GM19035 (cell line): Measurements from ENCODE around the gene MAML2.

Experiments used
- ATAC-seq: cut with Tn5 transposase; IDR thresholded peaks from one replicate; pipeline ENCODE4 v1.9.1; 2021; ENCODE audit not compliant: unreplicated experiment

MAML2 gene

DNA sequence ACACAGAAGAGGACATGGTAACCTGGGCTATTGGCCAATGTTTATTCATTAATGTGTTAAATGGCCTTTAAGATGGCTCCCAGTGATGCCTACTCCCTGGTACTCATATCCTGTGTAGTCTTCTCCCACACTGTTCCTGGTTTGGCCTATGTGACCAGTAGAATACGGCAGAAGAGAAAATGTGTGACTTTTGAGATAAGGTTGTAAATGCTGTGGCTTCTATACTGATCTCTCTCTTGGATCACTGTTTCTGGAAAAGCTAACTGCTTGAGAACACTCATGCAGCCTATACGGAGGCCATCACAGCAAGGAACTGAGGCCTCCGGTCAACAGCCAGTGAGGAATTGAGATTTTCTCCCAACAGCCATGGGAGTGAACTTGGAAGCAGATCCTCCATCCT, 24.1 kb downstream of the MAML2 start:
- no peak for ATAC-seq

- ATAC-seq, result no peak
Observed at GRCh38 chr11:96318399-96318798, 24.6 kb downstream of the MAML2 start.

- ATAC-seq, result no peak
Observed at GRCh38 chr11:96317985-96318384, 25.0 kb downstream of the MAML2 start.

- no peak for ATAC-seq
Observed at GRCh38 chr11:96317571-96317970, 25.4 kb downstream of the MAML2 start.

GRCh38 chr11:96316869-96317268, 26.1 kb downstream of the MAML2 start:
- ATAC-seq, result no peak

- ATAC-seq, result no peak
Observed at GRCh38 chr11:96315476-96315875, 27.5 kb downstream of the MAML2 start.

GRCh38 chr11:96314326-96315020, 28.5 kb downstream of the MAML2 start:
- no peak for ATAC-seq

GRCh38 chr11:96313163-96313562, 29.8 kb downstream of the MAML2 start:
- no peak for ATAC-seq

GRCh38 chr11:96311120-96311568, 31.9 kb downstream of the MAML2 start:
- ATAC-seq, result no peak

GRCh38 chr11:96310236-96310635, 32.8 kb downstream of the MAML2 start:
- no peak for ATAC-seq

GRCh38 chr11:96309643-96310017, 33.4 kb downstream of the MAML2 start:
- no peak for ATAC-seq

GRCh38 chr11:96309016-96309642, 33.9 kb downstream of the MAML2 start:
- no peak for ATAC-seq

- ATAC-seq, result no peak
Observed at GRCh38 chr11:96307776-96308140, 35.2 kb downstream of the MAML2 start.

DNA sequence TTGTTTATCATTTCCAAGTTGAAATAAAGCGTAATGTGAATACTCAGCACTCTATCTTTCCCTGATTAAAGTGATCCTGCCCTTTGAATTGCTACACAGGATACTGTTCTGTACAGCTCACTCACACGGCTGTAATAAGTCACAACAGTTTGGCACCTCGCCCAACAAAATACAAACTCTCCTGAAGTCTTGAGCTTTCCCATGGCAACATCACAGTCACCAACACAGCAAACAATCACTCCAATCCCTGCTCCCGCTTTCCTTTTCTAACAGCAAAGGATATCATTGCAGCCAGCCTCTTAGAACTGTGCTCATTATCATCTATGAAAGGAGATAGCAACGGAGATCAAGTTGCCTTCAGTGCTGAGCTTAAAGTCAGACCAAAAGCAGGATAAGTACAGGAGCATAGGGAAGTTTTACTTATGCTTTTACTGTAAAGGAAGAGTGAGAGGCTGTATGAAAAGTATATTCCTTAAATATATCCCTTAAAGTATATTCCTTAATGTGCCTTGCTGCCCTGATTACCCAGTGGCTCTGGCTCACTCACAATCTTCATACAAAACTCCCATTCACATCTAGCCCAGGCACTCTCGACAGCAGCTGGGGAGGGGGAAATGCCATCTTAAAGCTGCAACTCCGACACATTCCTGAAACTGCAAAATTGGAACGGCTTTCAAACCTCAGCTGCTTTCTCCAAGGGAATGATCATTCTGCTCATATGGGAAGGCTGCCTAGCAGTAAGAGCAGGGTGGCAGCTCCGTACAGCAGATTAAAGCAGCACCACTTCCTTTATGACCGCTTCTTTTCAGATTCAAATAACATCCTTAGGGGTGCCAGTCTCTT, 35.8 kb downstream of the MAML2 start:
- ATAC-seq, result no peak

GRCh38 chr11:96306600-96306932, 36.4 kb downstream of the MAML2 start:
- ATAC-seq, result no peak

- ATAC-seq, result no peak
Observed at GRCh38 chr11:96306071-96306470, 36.9 kb downstream of the MAML2 start.

DNA sequence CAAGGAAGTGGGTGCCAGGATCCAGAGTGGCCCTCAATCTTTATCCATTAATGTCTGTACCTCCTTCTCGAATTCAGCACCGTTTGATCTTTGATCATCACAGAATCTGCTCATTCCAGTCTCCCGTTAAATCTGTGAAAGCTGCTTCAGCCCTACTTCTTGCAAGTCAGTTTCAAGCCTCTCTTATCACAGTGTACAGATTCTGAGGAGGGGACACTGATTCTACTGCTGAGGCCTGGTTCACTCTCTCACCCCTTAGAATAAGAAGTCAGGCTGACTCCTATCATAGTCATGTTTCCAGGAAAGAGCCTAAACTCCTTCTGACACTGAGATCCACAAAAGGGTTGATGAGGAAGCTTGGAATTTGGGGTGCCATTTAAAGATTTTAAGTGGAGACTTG, 39.0 kb downstream of the MAML2 start:
- no peak for ATAC-seq

DNA sequence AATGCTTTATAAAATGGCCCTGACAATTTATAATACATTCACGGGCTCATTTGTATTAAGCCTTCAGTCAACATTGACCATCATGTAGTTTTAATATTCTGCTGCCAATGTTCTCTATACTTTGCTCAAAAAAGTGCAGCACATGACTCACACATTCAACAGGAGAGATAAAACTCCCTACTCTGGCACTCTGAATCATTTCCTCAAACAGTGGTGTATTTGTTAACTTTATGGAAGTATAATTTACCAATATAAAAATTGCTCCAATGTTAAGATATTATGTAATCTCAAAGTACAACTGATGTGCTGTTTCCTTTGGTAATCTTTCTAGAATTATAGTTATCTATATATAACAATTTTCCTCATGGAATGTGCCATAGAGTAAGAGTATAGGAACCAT, 39.9 kb downstream of the MAML2 start:
- ATAC-seq, result no peak

- ATAC-seq, result no peak
Observed at GRCh38 chr11:96301818-96302217, 41.2 kb downstream of the MAML2 start.

DNA sequence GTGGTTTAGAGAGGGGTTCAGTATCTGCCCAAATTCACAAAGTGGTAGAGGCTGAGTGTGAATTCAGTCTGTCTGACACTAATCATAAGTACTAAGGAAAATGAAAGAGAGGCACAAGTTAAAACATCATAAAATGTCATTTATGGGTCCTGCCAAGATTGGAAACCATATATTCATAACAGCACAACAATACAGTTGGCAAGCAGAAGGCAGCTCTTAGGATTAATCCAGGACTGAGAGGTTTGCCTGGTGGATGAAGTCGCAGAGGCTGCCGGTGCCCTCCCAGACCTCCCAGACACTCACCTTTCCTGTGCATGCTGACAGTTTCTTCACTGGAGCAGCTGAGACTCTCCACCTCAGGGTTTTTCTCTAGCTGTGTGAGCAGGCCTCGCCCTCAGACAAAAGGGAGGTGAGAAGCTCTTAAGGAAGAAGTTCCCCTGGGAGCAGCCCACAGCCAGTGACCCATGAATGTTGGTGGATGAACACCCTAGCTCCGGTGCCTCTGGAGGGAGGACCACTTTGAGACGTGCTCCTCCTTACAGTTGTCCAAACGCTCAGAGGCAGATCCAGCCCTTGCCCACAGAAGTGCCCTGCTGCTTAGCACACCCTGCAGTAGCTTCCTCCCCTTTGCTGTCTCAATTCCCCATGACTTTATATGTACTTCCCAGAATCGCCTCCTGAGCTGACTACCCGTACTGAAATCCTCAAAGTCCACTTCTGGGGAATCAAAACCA, 43.7 kb downstream of the MAML2 start:
- ATAC-seq, result no peak

- no peak for ATAC-seq
Observed at GRCh38 chr11:96295369-96295768, 47.6 kb downstream of the MAML2 start.
